SK-N-SH (cell line): ENCODE results near the gene GLCCI1. TPM values are rescaled to one million over a fixed set of nuclear protein-coding genes. Genes with fewer than 3 reads are reported as not detected.

Source experiments
- CTCF ChIA-PET: fragments of 300-600, 350-600 bp; formaldehyde crosslinking; extraction: SDS; loops from one replicate; lab custom pipeline; 2021; lab: Yijun Ruan, JAX
- POLR2A ChIA-PET: fragments of 350-600 bp; sonication (Branson Sonifier 250); formaldehyde crosslinking; extraction: SDS; loops from one replicate; lab custom pipeline; 2020; ENCODE audit warnings: antibody characterized with exemption, inconsistent platforms; lab: Yijun Ruan, JAX
- DNase-seq: peaks from one replicate; pipeline ENCODE4 v3.0.0; 2012
- H2AFZ ChIP-seq: fragments of 200-600 bp; sonication (generic); 2 replicates; pipeline ENCODE4 v1.8.1; 2016; ENCODE audit warnings: antibody characterized with exemption, mild to moderate bottlenecking, low read depth
- H3F3A ChIP-seq: fragments of 200-600 bp; sonication (generic); replicated peaks from 2 replicates; pipeline ENCODE3; 2016; ENCODE audit warnings: antibody characterized with exemption, mild to moderate bottlenecking; ENCODE audit not compliant: insufficient read depth
- H3K27ac ChIP-seq, 2 experiments: fragments of 200-500 bp in 1 of 2; fragments of 200-600 bp in 1 of 2; sonication (Bioruptor generic) in 1 of 2; sonication (generic), shearing (Covaris generic) in 1 of 2; 2 replicates each; pipeline versions ENCODE4 v1.5.1 to v1.6.1; 2014 to 2016; ENCODE audit warnings: low read depth in 2 of 2, inconsistent platforms in 1 of 2, low read length in 1 of 2, mild to moderate bottlenecking in 1 of 2, mixed read lengths in 1 of 2
- H3K27me3 ChIP-seq: fragments of 200-600 bp; sonication (generic), shearing (Covaris generic); 2 replicates; pipeline ENCODE4 v1.6.1; 2016; ENCODE audit warnings: mixed run types; ENCODE audit not compliant: insufficient read depth
- H3K36me3 ChIP-seq, 2 experiments: fragments of 200-500 bp in 1 of 2; fragments of 200-600 bp in 1 of 2; sonication (Bioruptor generic) in 1 of 2; sonication (generic) in 1 of 2; replicated peaks in 1 of 2; 2 replicates each; pipeline versions ENCODE3 to v1.5.1; 2014 to 2016; ENCODE audit warnings: low read length in 1 of 2, mild to moderate bottlenecking in 1 of 2; ENCODE audit not compliant: insufficient read depth in 2 of 2, control insufficient read depth in 1 of 2
- H3K4me1 ChIP-seq, 2 experiments: fragments of 200-500 bp in 1 of 2; fragments of 200-600 bp in 1 of 2; sonication (Bioruptor generic) in 1 of 2; sonication (generic), shearing (Covaris generic) in 1 of 2; 2 replicates each; pipeline versions ENCODE4 v1.5.1 to v1.6.1; 2014 to 2016; ENCODE audit warnings: low read depth in 1 of 2, low read length in 1 of 2, mixed run types in 1 of 2; ENCODE audit not compliant: insufficient read depth in 2 of 2, control insufficient read depth in 1 of 2
- H3K4me2 ChIP-seq: fragments of 200-600 bp; sonication (generic), shearing (Covaris generic); 2 replicates; pipeline ENCODE4 v1.6.1; 2017; ENCODE audit warnings: mixed run types
- H3K4me3 ChIP-seq, 2 experiments: fragments of 200-500 bp in 1 of 2; fragments of 200-600 bp in 1 of 2; sonication (Bioruptor generic) in 1 of 2; sonication (generic), shearing (Covaris generic) in 1 of 2; 2 replicates each; pipeline versions ENCODE4 v1.5.1 to v1.8.1; 2014 to 2016; ENCODE audit warnings: low read depth in 2 of 2, inconsistent platforms in 1 of 2, low read length in 1 of 2, mild to moderate bottlenecking in 1 of 2, mixed read lengths in 1 of 2, moderate library complexity in 1 of 2
- H3K79me2 ChIP-seq: fragments of 200-600 bp; sonication (generic); 2 replicates; pipeline ENCODE4 v1.8.1; 2017; ENCODE audit warnings: mild to moderate bottlenecking; ENCODE audit not compliant: insufficient read depth
- H3K9ac ChIP-seq: fragments of 200-600 bp; sonication (generic); 2 replicates; pipeline ENCODE4 v1.6.1; 2017; ENCODE audit warnings: mixed run types
- H3K9me2 ChIP-seq: fragments of 200-600 bp; sonication (generic); 2 replicates; pipeline ENCODE4 v1.6.1; 2017; ENCODE audit warnings: mixed run types
- H3K9me3 ChIP-seq: fragments of 200-600 bp; sonication (generic); 2 replicates; pipeline ENCODE4 v1.6.1; 2017; ENCODE audit warnings: mixed run types, mild to moderate bottlenecking, moderate library complexity
- H4K20me1 ChIP-seq: fragments of 200-600 bp; sonication (generic); 2 replicates; pipeline ENCODE4 v1.6.1; 2017; ENCODE audit warnings: mild to moderate bottlenecking, mixed run types; ENCODE audit not compliant: insufficient read depth
- CHD2 ChIP-seq: fragments of 150-350 bp; IDR thresholded peaks from 2 replicates; pipeline ENCODE4 v1.6.1; 2018; ENCODE audit warnings: low read length; ENCODE audit not compliant: partially characterized antibody
- CTCF ChIP-seq: fragments of 200-600 bp; sonication (generic); IDR thresholded peaks from 2 replicates; pipeline ENCODE4 v1.6.1; 2017; ENCODE audit warnings: antibody characterized with exemption, mild to moderate bottlenecking, moderate library complexity
- EZH2phosphoT487 ChIP-seq: fragments of 200-600 bp; sonication (generic); IDR thresholded peaks from 2 replicates; pipeline ENCODE4 v1.6.1; 2017; ENCODE audit warnings: low read depth, mixed run types, mild to moderate bottlenecking, antibody characterized with exemption, moderate library complexity, borderline replicate concordance
- FOXJ3 ChIP-seq: sonication (generic); formaldehyde crosslinking; IDR thresholded peaks from 2 replicates; pipeline ENCODE4 v1.5.1; 2020; ENCODE audit warnings: mild to moderate bottlenecking, missing genetic modification reagents
- FOXM1 ChIP-seq: IDR thresholded peaks from 2 replicates; pipeline ENCODE4 v1.4.0; 2012; ENCODE audit warnings: low read depth, mild to moderate bottlenecking
- GATA2 ChIP-seq: sonication (generic); formaldehyde crosslinking; IDR thresholded peaks from 2 replicates; pipeline ENCODE4 v1.5.0; 2020; ENCODE audit warnings: mild to moderate bottlenecking, missing genetic modification reagents
- JUND ChIP-seq: IDR thresholded peaks from 2 replicates; pipeline ENCODE4 v1.4.0; 2012
- MEF2A ChIP-seq: IDR thresholded peaks from 2 replicates; pipeline ENCODE4 v1.4.0; 2012; ENCODE audit warnings: low read depth, borderline replicate concordance
- MXI1 ChIP-seq: IDR thresholded peaks from 2 replicates; pipeline ENCODE4 v1.6.1; 2012; ENCODE audit warnings: mild to moderate bottlenecking, low read depth, low read length, improper control_type of control experiment
- PBX3 ChIP-seq: IDR thresholded peaks from 2 replicates; pipeline ENCODE4; 2012
- RCOR1 ChIP-seq: fragments of 150-350 bp; IDR thresholded peaks from 2 replicates; pipeline ENCODE4 v1.6.1; 2017; ENCODE audit warnings: antibody characterized with exemption, low read length
- RFX5 ChIP-seq: IDR thresholded peaks from 2 replicates; pipeline ENCODE4 v1.6.1; 2012; ENCODE audit warnings: mild to moderate bottlenecking, improper control_type of control experiment, low read length
- RXRA ChIP-seq: IDR thresholded peaks from 2 replicates; pipeline ENCODE4 v1.4.0; 2012; ENCODE audit warnings: low read depth, mild to moderate bottlenecking, borderline replicate concordance
- SIN3A ChIP-seq: IDR thresholded peaks from 2 replicates; pipeline ENCODE4 v1.6.1; 2012; ENCODE audit warnings: low read depth, mild to moderate bottlenecking, low read length, moderate library complexity, borderline replicate concordance
- SMC3 ChIP-seq: IDR thresholded peaks from 2 replicates; pipeline ENCODE4 v1.6.1; 2012; ENCODE audit warnings: low read depth, low read length, improper control_type of control experiment
- TAF1 ChIP-seq: IDR thresholded peaks from 2 replicates; pipeline ENCODE4 v1.6.1; 2012; ENCODE audit warnings: low read depth, mild to moderate bottlenecking, low read length, moderate library complexity, borderline replicate concordance
- USF1 ChIP-seq: IDR thresholded peaks from 2 replicates; pipeline ENCODE4 v1.4.0; 2012; ENCODE audit warnings: low read depth, borderline replicate concordance
- USF2 ChIP-seq: fragments of 150-350 bp; IDR thresholded peaks from 2 replicates; pipeline ENCODE4 v1.6.1; 2017; ENCODE audit warnings: antibody characterized with exemption, low read length, low read depth, borderline replicate concordance
- YY1 ChIP-seq: IDR thresholded peaks from 2 replicates; pipeline ENCODE4 v1.4.0; 2012; ENCODE audit warnings: low read depth, mild to moderate bottlenecking
- WGBS: methylation state at CpG from one replicate; pipeline ENCODE4 v1.1.6; 2017; ENCODE audit warnings: low lambda C conversion rate; 5-methylcytosine and 5-hydroxymethylcytosine counted together
- polyA plus RNA-seq, 3 experiments: library from polyadenylated mRNA; depleted of rRNA; stranded (reverse); fragments of >200 nt; gene quantifications; 2 replicates each; pipeline ENCODE4 v1.2.3, GENCODE V29; 2012
- TF ChIP-seq, protein P1 (sequence below): IDR thresholded peaks from 2 replicates; pipeline ENCODE4 v1.4.0; 2012; ENCODE audit warnings: low read depth

Gene GLCCI1
- polyA plus RNA-seq, 1 of the 3 experiments (the other 2 are of a cell fraction), result 5.5 TPM

DNA sequence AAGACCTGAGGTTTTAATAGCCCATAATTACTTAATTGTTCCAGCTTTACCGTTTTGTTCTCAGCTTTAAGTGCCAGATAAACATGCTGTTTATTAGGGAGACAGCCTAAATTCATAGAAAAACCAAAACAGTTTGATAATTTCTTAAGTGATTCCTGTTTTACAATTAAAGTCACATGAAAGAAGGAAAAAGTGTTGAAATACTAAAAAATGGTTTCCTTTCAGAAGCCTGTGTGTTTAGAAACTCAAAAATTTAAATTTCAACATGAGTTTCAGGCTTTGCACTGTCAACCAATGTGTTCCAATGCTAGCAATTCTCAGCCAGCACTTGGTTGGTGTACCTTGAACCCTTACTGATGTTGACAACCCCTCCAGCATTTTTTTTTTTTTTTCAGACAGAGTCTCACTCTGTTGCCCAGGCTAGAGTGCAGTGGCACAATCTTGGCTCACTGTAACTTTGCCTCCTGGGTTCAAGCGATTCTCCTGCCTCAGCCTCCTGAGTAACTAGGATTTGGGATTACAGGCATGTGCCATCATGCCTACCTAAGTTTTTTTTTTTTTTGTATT, 158.1 kb downstream of the GLCCI1 start:
- Histone ChIP-seq H3K9ac (no peak overlapping the region), H3F3A (no peaks in the 10 kb centered on the region), H3K9me3 (no peaks in the 10 kb centered on the region), H3K79me2 (no peaks in the 10 kb centered on the region), H3K4me3 (no peak overlapping the region), H2AFZ (no peak overlapping the region), H3K27ac (no peak overlapping the region), H3K27me3 (no peaks in the 10 kb centered on the region), H3K4me2 (no peak overlapping the region), H3K9me2 (no peaks in the 10 kb centered on the region), H3K36me3 (peaks cover 0 to 3% of the 10 kb centered on the region in 2 experiments), H3K4me1 (peaks cover 0 to 3% of the 10 kb centered on the region in 2 experiments; a peak in 1 of 4 replicates), H4K20me1 (no peaks in the 10 kb centered on the region)
- WGBS, result 58% methylated on average over 2 of the region's 2 CpGs
- CTCF ChIA-PET, result interaction anchor here (0.9 to 1.1 kb wide), 2 partner anchors 10 to 15 kb away, joined by 3 read pairs; no protein-coding TSS in a partner anchor
- no peak for DNase-seq
- TF ChIP-seq TAF1 (no peak), SIN3A (no peak), FOXJ3 (CRISPR knock-in tag) (no peak), RFX5 (no peak), MEF2A (no peak), JUND (no peak), CTCF (no peak), MXI1 (no peak), EZH2phosphoT487 (no peak), PBX3 (no peak), RXRA (no peak), CHD2 (no peak), SMC3 (no peak), GATA2 (CRISPR knock-in tag) (no peak), YY1 (no peak), RCOR1 (no peak), FOXM1 (no peak), USF1 (no peak), USF2 (no peak)
- TF ChIP-seq, protein P1, sequence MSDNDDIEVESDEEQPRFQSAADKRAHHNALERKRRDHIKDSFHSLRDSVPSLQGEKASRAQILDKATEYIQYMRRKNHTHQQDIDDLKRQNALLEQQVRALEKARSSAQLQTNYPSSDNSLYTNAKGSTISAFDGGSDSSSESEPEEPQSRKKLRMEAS, result no peak
- POLR2A ChIA-PET, result no interaction called here
